HG03064 (cell line): ENCODE results near the gene XRCC3.

ENCODE experiments used
- ATAC-seq: cut with Tn5 transposase; IDR thresholded peaks from one replicate; pipeline ENCODE4 v1.9.1; 2021; ENCODE audit warnings: low read depth; ENCODE audit not compliant: unreplicated experiment

XRCC3 gene

GRCh38 chr14:103715052-103716000, at the start of gene XRCC3, which contains the start of gene ZFYVE21:
XRCC3 (minus strand) TSS chr14:103715451; CDS start chr14:103711087, 4,364 bp downstream.
ZFYVE21 (plus strand) TSS chr14:103715810; CDS start chr14:103715842, 32 bp downstream.
- peak; percentile 89 for ATAC-seq

GRCh38 chr14:103763730-103764488, 48.7 kb upstream of the XRCC3 start:
- ATAC-seq = no peak

- ATAC-seq = no peak
These were observed 47.3 kb upstream of the XRCC3 start for GRCh38 chr14:103762541-103762940.

- no peak for ATAC-seq
These were observed 46.8 kb upstream of the XRCC3 start for GRCh38 chr14:103762036-103762435.

GRCh38 chr14:103758059-103758776, 43.0 kb upstream of the XRCC3 start:
- ATAC-seq = no peak

- ATAC-seq = no peak
These were observed 39.8 kb upstream of the XRCC3 start for GRCh38 chr14:103755060-103755459.

- ATAC-seq = no peak
These were observed 38.5 kb upstream of the XRCC3 start for GRCh38 chr14:103753774-103754173.

GRCh38 chr14:103749860-103750259, 34.6 kb upstream of the XRCC3 start:
- ATAC-seq = no peak

GRCh38 chr14:103749452-103749851, 34.2 kb upstream of the XRCC3 start:
- no peak for ATAC-seq

GRCh38 chr14:103748534-103748857, 33.2 kb upstream of the XRCC3 start:
- ATAC-seq = no peak

- ATAC-seq = no peak
These were observed 31.4 kb upstream of the XRCC3 start for GRCh38 chr14:103746701-103747100.

GRCh38 chr14:103745424-103745823, 30.2 kb upstream of the XRCC3 start:
- no peak for ATAC-seq

GRCh38 chr14:103744621-103745395, 29.6 kb upstream of the XRCC3 start:
- no peak for ATAC-seq

- no peak for ATAC-seq
These were observed 28.4 kb upstream of the XRCC3 start for GRCh38 chr14:103743691-103744090.

- no peak for ATAC-seq
These were observed 27.4 kb upstream of the XRCC3 start for GRCh38 chr14:103742499-103743255.

- no peak for ATAC-seq
These were observed 26.6 kb upstream of the XRCC3 start for GRCh38 chr14:103741876-103742275.

- no peak for ATAC-seq
These were observed 25.9 kb upstream of the XRCC3 start for GRCh38 chr14:103740991-103741689.

- no peak for ATAC-seq
These were observed 24.7 kb upstream of the XRCC3 start for GRCh38 chr14:103739793-103740501.
